Endothelial cell of umbilical vein (primary cell): ENCODE measurements around the gene GRXCR1. TPM values are rescaled to one million over a fixed set of nuclear protein-coding genes. Genes with fewer than 3 reads are reported as not detected.

ENCODE experiments used
- BruUV-seq: library from RNA; stranded (reverse); fragments of 400-500 nt; replicated peaks from 2 replicates; lab custom pipeline; 2021; lab: Mats Ljungman, UMichigan
- CTCF ChIA-PET: fragments of 300-600, 350-600 bp; sonication (Branson Sonifier 250); formaldehyde crosslinking; loops from one replicate; lab custom pipeline; 2021; ENCODE audit warnings: antibody characterized with exemption, inconsistent platforms; lab: Charles Lee
- POLR2A ChIA-PET: fragments of 300-600, 350-600 bp; sonication (Branson Sonifier 250); formaldehyde crosslinking; loops from one replicate; lab custom pipeline; 2021; ENCODE audit warnings: antibody characterized with exemption, inconsistent platforms; lab: Charles Lee
- DNase-seq: peaks from one replicate; pipeline ENCODE4 v3.0.0-alpha.2; 2011; ENCODE audit warnings: low read depth, low spot score
- FAIRE-seq: peaks from 2 replicates; lab custom pipeline; 2011; peaks lifted over from hg19 to GRCh38; lab: Jason Lieb, UNC
- H2AFZ ChIP-seq: 2 replicates; pipeline ENCODE4 v1.6.0; 2012; ENCODE audit warnings: low read depth, low read length, control low read depth, inconsistent platforms
- H3K27ac ChIP-seq: 2 replicates; pipeline ENCODE4 v1.5.1; 2011; ENCODE audit warnings: low read depth, mild to moderate bottlenecking, control low read depth, low read length, moderate library complexity; ENCODE audit not compliant: insufficient read depth
- H3K27me3 ChIP-seq, 2 experiments: 2 replicates each; pipeline versions ENCODE4 v1.6.0 to v1.6.1; 2011; ENCODE audit warnings: low read length in 2 of 2, mixed read lengths in 1 of 2; ENCODE audit not compliant: control insufficient read depth in 2 of 2, insufficient read depth in 2 of 2
- H3K36me3 ChIP-seq, 2 experiments: 2 replicates in 1 of 2; 3 replicates in 1 of 2; pipeline ENCODE4 v1.5.1; 2011; ENCODE audit warnings: low read length in 2 of 2, mild to moderate bottlenecking in 1 of 2, moderate library complexity in 1 of 2; ENCODE audit not compliant: control insufficient read depth in 2 of 2, insufficient read depth in 2 of 2; ENCODE audit errors: extremely low read depth in 1 of 2
- H3K4me1 ChIP-seq: 3 replicates; pipeline ENCODE4 v1.5.1; 2011; ENCODE audit warnings: mild to moderate bottlenecking, low read length; ENCODE audit not compliant: control insufficient read depth, insufficient read depth; ENCODE audit errors: extremely low read depth
- H3K4me2 ChIP-seq: 2 replicates; pipeline ENCODE4 v1.6.1; 2011; ENCODE audit warnings: low read length, control low read depth, mixed read lengths; ENCODE audit not compliant: insufficient read depth
- H3K4me3 ChIP-seq, 3 experiments: fragments of 200-600 bp in 1 of 3; sonication (generic), shearing (Covaris generic) in 1 of 3; replicated peaks in 1 of 3; 2 replicates each; pipeline ENCODE4 v1.5.1; 2011 to 2016; ENCODE audit warnings: control low read depth in 3 of 3, low read length in 3 of 3, mild to moderate bottlenecking in 2 of 3, inconsistent platforms in 1 of 3, low read depth in 1 of 3, moderate library complexity in 1 of 3; ENCODE audit not compliant: insufficient read depth in 1 of 3
- H3K79me2 ChIP-seq: 2 replicates; pipeline ENCODE4 v1.6.0; 2012; ENCODE audit warnings: low read length, inconsistent platforms; ENCODE audit not compliant: control insufficient read depth, insufficient read depth
- H3K9ac ChIP-seq: replicated peaks from 2 replicates; pipeline ENCODE3; 2011; ENCODE audit warnings: low read length, control low read depth; ENCODE audit not compliant: insufficient read depth; ENCODE audit errors: extremely low read depth
- H3K9me1 ChIP-seq: replicated peaks from 3 replicates; pipeline ENCODE4 v1.6.0; 2011; ENCODE audit warnings: mild to moderate bottlenecking, low read length; ENCODE audit not compliant: control insufficient read depth, insufficient read depth; ENCODE audit errors: extremely low read depth
- H3K9me3 ChIP-seq: replicated peaks from 2 replicates; pipeline ENCODE4 v1.5.1; 2012; ENCODE audit warnings: low read length, inconsistent platforms; ENCODE audit not compliant: control insufficient read depth, insufficient read depth
- H4K20me1 ChIP-seq: replicated peaks from 2 replicates; pipeline ENCODE3; 2011; ENCODE audit warnings: mild to moderate bottlenecking, low read length; ENCODE audit not compliant: control insufficient read depth, insufficient read depth; ENCODE audit errors: extremely low read depth
- CTCF ChIP-seq, 2 donors: IDR thresholded peaks; 1 replicate in 1 of 2; 2 replicates in 1 of 2; pipeline ENCODE4 v1.5.1; 2011; ENCODE audit warnings: low read length in 2 of 2, mild to moderate bottlenecking in 2 of 2, moderate library complexity in 2 of 2, control low read depth in 1 of 2, inconsistent platforms in 1 of 2, low read depth in 1 of 2; ENCODE audit not compliant: insufficient read depth in 1 of 2; ENCODE audit errors: extremely low read depth in 1 of 2
- EZH2 ChIP-seq: IDR thresholded peaks from 2 replicates; pipeline ENCODE4 v1.6.1; 2012; ENCODE audit warnings: borderline replicate concordance, low read depth, mild to moderate bottlenecking, moderate library complexity, low read length, inconsistent platforms; ENCODE audit not compliant: severe bottlenecking
- FOS ChIP-seq: IDR thresholded peaks from 2 replicates; pipeline ENCODE4 v1.6.1; 2011; ENCODE audit warnings: mild to moderate bottlenecking, low read length, moderate library complexity, borderline replicate concordance; ENCODE audit not compliant: insufficient read depth
- GATA2 ChIP-seq: IDR thresholded peaks from 2 replicates; pipeline ENCODE4 v1.7.0; 2011; ENCODE audit warnings: low read depth, mild to moderate bottlenecking, moderate library complexity, mixed read lengths, low read length; ENCODE audit not compliant: insufficient read length, insufficient read depth
- JUN ChIP-seq: IDR thresholded peaks from 2 replicates; pipeline ENCODE4 v1.6.1; 2011; ENCODE audit warnings: borderline replicate concordance, low read depth; ENCODE audit not compliant: insufficient read length, insufficient read depth
- MYC ChIP-seq: IDR thresholded peaks from one replicate; pipeline ENCODE4 v1.6.1; 2011; ENCODE audit warnings: mild to moderate bottlenecking, low read depth, low read length
- POLR2A ChIP-seq: IDR thresholded peaks from 2 replicates; pipeline ENCODE4 v1.6.1; 2012; ENCODE audit warnings: low read depth, mild to moderate bottlenecking, control low read depth, low read length
- POLR2AphosphoS5 ChIP-seq: IDR thresholded peaks from 2 replicates; pipeline ENCODE4 v1.6.1; 2012; ENCODE audit warnings: low read depth, mild to moderate bottlenecking, control low read depth, low read length, moderate library complexity; ENCODE audit not compliant: insufficient read depth
- dilution Hi-C: fragments of 300-500 bp; cut with MboI; formaldehyde crosslinking; loops from one replicate; pipeline ENCODE4 v1.15.0; 2019; ENCODE audit warnings: low sequenced_read_pairs; ENCODE audit not compliant: extremely low pct_ligation_motif_present
- intact Hi-C: fragments of 100-400 bp; cut with micrococcal nuclease; formaldehyde crosslinking; loops from one replicate; pipeline ENCODE4 v1.10.0; 2022
- polyA plus RNA-seq, 4 experiments: library from polyadenylated mRNA; depleted of rRNA in 3 of 4; stranded (reverse) in 3 of 4; unstranded in 1 of 4; fragments of >200 nt; gene quantifications; 2 replicates each; pipeline versions ENCODE4 v1.2.1 to v1.2.3, GENCODE V29; 2011 to 2012; ENCODE audit warnings: missing spikeins in 1 of 4
- total RNA-seq: library from RNA; stranded (reverse); gene quantifications from 2 replicates; pipeline ENCODE4 v1.2.3, GENCODE V29; 2021
- TF ChIP-seq, protein P1 (sequence below): IDR thresholded peaks from 2 replicates; pipeline ENCODE4 v1.6.1; 2011; ENCODE audit not compliant: insufficient read depth, insufficient read length

Gene GRXCR1
- total and polyA plus RNA-seq, 2 donors (not counting 3 experiments of a cell fraction or from before 2014, with no cell fraction given) = not detected

DNA sequence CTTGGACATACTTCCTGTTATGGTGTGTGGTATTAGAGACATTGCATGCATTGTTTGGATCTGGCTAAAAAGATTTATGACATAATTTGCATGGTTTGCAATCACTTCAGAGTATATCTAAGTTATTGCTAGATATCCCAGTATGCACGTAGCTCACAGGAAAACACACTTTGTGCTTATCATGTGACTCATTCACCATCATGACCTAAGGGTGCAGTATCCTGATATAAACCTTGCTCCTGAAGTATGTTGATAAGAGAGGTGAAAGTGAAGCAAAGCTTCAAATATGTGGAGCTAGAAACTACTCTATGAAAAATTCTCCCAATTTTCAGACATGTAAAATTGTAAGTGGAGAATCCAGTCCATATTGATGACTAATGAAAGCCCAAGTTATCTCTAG lies 46.9 kb upstream of the GRXCR1 start:
- POLR2A ChIA-PET = no interaction called here

More for the DNA sequence above, 46.9 kb upstream of the GRXCR1 start:
- BruUV-seq = no TSS peak
- Histone ChIP-seq H3K79me2 (no peaks in the 10 kb centered on the region), H3K27me3 (no peaks in the 10 kb centered on the region), H3K4me3 (no peak overlapping the region), H3K4me2 (no peak overlapping the region), H3K4me1 (no peaks in the 10 kb centered on the region), H4K20me1 (no peaks in the 10 kb centered on the region), H3K9ac (no peak overlapping the region), H3K9me3 (no peaks in the 10 kb centered on the region), H3K27ac (no peak overlapping the region), H2AFZ (no peak overlapping the region), H3K36me3 (no peaks in the 10 kb centered on the region), H3K9me1 (no peaks in the 10 kb centered on the region)
- intact Hi-C loops (no loop called here), dilution Hi-C loops (no loop called here)
- CTCF ChIA-PET = interaction anchor here (1.0 to 1.2 kb wide), 2 partner anchors 19 to 277 kb away, joined by 4 read pairs; no protein-coding TSS in a partner anchor
- TF ChIP-seq MYC = no peak
- TF ChIP-seq, protein P1, sequence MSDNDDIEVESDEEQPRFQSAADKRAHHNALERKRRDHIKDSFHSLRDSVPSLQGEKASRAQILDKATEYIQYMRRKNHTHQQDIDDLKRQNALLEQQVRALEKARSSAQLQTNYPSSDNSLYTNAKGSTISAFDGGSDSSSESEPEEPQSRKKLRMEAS = no peak
- no peak for TF ChIP-seq GATA2
- no peak for TF ChIP-seq POLR2A
- TF ChIP-seq FOS = no peak
- no peak for TF ChIP-seq JUN
- TF ChIP-seq CTCF (IDR thresholded peaks at IDR 0.05; ENCODE audit: extremely low read depth in 1 of 2, insufficient read depth in 1 of 2, low read depth in 1 of 2, low read length in 2 of 2) = no peak
- TF ChIP-seq POLR2AphosphoS5 = no peak
- no peak for TF ChIP-seq EZH2
- FAIRE-seq (no peak), DNase-seq (no peak)
